Transverse colon (tissue), 3 donors: ENCODE results near the gene EMX2.

ENCODE experiments used
- EP300 ChIP-seq: sonication (generic); formaldehyde crosslinking; IDR thresholded peaks from one replicate; pipeline ENCODE4 v1.6.1; 2017; ENCODE audit warnings: antibody characterized with exemption, low read depth
- POLR2A ChIP-seq: fragments of 450-650 bp; IDR thresholded peaks from one replicate; pipeline ENCODE4 v1.6.1; 2016; ENCODE audit warnings: antibody characterized with exemption, mild to moderate bottlenecking, moderate library complexity
- TF ChIP-seq, protein P1 (sequence below), 5 experiments: fragments of 200-600 bp in 3 of 5; fragments of 450-650 bp in 2 of 5; sonication (generic) in 3 of 5; IDR thresholded peaks; 1 replicate in 2 of 5; 2 replicates in 3 of 5; pipeline ENCODE4 v1.5.1; 2016 to 2017; ENCODE audit warnings: antibody characterized with exemption in 5 of 5, inconsistent platforms in 3 of 5, mild to moderate bottlenecking in 2 of 5, moderate library complexity in 1 of 5

DNA sequence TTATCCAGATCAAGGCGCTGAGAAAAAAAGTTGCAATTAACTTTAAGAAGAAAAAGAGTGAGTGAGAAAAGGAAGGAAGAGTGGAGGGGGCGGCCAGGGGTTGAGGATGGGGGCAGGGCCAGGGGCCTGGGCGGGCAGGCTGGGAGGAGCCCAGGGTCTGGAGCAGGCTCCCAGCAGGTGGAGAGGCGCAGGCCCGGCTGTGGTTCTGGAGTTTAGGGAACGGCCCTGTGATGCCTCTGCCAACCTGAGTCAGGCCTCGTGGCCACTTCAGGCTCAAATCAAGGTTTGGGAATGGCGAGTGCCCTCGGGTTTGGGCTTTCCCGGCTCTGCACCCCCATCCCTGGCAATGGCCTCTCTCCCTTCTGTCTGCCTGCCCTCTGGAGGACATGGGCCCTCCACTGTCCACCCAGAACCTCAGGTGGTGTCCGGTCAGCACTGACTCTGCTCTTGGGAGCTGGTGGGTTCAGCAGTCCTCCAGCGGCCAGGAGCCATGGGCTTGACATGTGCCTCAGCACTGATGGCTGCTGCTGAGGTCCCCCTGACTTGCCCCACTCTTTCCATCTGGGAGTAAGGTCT lies 41.0 kb upstream of the EMX2 start:
- no peak for TF ChIP-seq POLR2A
- TF ChIP-seq, protein P1, sequence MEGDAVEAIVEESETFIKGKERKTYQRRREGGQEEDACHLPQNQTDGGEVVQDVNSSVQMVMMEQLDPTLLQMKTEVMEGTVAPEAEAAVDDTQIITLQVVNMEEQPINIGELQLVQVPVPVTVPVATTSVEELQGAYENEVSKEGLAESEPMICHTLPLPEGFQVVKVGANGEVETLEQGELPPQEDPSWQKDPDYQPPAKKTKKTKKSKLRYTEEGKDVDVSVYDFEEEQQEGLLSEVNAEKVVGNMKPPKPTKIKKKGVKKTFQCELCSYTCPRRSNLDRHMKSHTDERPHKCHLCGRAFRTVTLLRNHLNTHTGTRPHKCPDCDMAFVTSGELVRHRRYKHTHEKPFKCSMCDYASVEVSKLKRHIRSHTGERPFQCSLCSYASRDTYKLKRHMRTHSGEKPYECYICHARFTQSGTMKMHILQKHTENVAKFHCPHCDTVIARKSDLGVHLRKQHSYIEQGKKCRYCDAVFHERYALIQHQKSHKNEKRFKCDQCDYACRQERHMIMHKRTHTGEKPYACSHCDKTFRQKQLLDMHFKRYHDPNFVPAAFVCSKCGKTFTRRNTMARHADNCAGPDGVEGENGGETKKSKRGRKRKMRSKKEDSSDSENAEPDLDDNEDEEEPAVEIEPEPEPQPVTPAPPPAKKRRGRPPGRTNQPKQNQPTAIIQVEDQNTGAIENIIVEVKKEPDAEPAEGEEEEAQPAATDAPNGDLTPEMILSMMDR (IDR thresholded peaks at IDR 0.05) = no peak
- TF ChIP-seq EP300 = no peak
